Activated CD4-positive, alpha-beta memory T cell treated with anti-CD3 and anti-CD28 coated beads, Interleukin-2, amount 10 ng/mL, durations not matched to agents 7 days and 5 days (primary cell): ENCODE measurements around the gene PCNT. TPM values are rescaled to one million over a fixed set of nuclear protein-coding genes. Genes with fewer than 3 reads are reported as not detected.

Experiments
- CTCF ChIA-PET: fragments of 350-600 bp; sonication (Branson Sonifier 250); formaldehyde crosslinking; loops from one replicate; lab custom pipeline; 2021; ENCODE audit warnings: antibody characterized with exemption, inconsistent platforms; lab: Charles Lee
- POLR2A ChIA-PET: fragments of 350-600 bp; sonication (Branson Sonifier 250); formaldehyde crosslinking; loops from one replicate; lab custom pipeline; 2021; ENCODE audit warnings: antibody characterized with exemption; lab: Charles Lee
- DNase-seq: peaks from one replicate; pipeline ENCODE4 v3.0.0-alpha.2; 2020
- H3K27ac Mint-ChIP-seq: one replicate; pipeline ENCODE4 v1.8.0; 2021; ENCODE audit warnings: mild to moderate bottlenecking, mixed read lengths
- H3K27me3 Mint-ChIP-seq: one replicate; pipeline ENCODE4 v1.8.0; 2021; ENCODE audit warnings: mixed read lengths
- H3K36me3 Mint-ChIP-seq: one replicate; pipeline ENCODE4 v1.8.0; 2021; ENCODE audit warnings: low read depth, mixed read lengths
- H3K4me1 Mint-ChIP-seq: one replicate; pipeline ENCODE4 v1.8.0; 2021; ENCODE audit warnings: mixed read lengths
- H3K4me3 Mint-ChIP-seq: one replicate; pipeline ENCODE4 v1.8.0; 2021; ENCODE audit warnings: mild to moderate bottlenecking, mixed read lengths
- H3K9me3 Mint-ChIP-seq: one replicate; pipeline ENCODE4 v1.8.0; 2021; ENCODE audit warnings: mixed read lengths
- total RNA-seq, 2 experiments: library from RNA; stranded (reverse); gene quantifications; one replicate each; pipeline ENCODE4 v1.2.3, GENCODE V29; 2021

PCNT gene
- total RNA-seq, 2 experiments from 2014 or later: 63.7 to 63.9 TPM

DNA sequence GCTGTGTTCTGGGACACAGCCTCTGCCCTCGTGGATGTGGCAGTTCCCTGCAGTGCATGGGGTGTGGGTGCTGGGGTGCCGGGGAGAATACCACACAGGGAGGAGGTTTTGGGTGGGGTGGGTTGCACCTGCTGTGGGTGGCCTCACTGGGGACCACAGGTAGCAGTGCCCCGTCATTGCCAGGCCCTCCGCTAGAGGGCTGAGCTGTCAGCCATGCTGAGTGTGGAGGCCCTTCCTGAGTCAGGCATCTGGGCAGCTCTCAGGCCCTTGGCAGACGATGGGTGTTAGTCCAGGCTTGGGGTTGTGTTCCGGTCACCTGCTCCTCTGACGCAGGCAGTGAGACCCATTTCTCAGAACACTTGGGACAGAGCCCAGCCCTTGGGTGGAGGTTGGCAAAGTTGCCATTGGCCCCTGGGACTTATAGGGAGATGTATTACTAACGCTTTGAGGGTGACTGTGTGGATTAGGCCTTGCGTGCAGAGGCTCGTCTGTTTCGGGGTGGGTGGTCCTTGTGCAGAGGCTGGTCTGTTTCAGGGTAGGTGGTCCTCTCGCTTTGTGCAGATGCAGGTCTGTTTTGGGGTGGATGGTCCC lies 23.9 kb downstream of the PCNT start:
- H3K36me3 Mint-ChIP-seq: peaks cover 57% of the 10 kb centered on the region
- no peak for DNase-seq
- ChIA-PET POLR2A (no interaction called here), CTCF (no interaction called here)
- H3K27me3 Mint-ChIP-seq: no peaks in the 10 kb centered on the region
- H3K4me1 Mint-ChIP-seq: no peaks in the 10 kb centered on the region
- no peak overlapping the region for H3K27ac Mint-ChIP-seq
- H3K9me3 Mint-ChIP-seq: no peaks in the 10 kb centered on the region
- no peak overlapping the region for H3K4me3 Mint-ChIP-seq

DNA sequence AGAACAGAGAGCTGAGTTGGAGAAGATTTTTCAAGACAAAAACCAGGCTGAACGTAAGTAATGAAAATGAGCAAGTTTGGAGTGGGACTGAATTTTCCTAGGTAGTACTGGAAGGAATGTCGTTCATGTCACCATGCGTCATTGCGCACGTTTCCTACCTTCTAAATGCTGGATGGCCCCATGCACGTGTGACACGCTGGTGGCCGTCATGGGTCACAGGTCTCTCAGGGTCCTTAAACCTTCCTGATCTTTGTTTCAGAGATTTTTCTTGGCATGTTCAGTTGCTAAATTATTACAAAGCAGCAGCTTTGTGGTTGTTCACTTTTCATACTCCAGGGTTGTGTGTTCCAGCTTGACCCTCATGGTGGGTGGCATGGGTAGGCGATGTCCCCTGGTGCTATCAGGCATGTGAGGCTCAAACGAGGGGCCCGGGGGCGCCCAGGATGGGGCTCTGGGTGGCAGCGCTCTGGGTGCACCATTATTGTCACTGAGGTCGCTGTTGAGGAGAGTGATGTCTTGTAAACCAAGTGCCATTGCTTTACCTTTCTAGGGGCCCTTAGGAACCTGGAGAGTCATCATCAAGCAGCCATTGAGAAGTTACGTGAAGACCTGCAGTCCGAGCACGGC lies 25.3 kb downstream of the PCNT start:
- H3K27ac Mint-ChIP-seq: no peak overlapping the region
- DNase-seq: no peak
- H3K9me3 Mint-ChIP-seq: no peaks in the 10 kb centered on the region
- peaks cover 68% of the 10 kb centered on the region for H3K36me3 Mint-ChIP-seq
- no peak overlapping the region for H3K4me3 Mint-ChIP-seq
- ChIA-PET POLR2A (no interaction called here), CTCF (no interaction called here)
- no peaks in the 10 kb centered on the region for H3K27me3 Mint-ChIP-seq
- H3K4me1 Mint-ChIP-seq: no peaks in the 10 kb centered on the region

DNA sequence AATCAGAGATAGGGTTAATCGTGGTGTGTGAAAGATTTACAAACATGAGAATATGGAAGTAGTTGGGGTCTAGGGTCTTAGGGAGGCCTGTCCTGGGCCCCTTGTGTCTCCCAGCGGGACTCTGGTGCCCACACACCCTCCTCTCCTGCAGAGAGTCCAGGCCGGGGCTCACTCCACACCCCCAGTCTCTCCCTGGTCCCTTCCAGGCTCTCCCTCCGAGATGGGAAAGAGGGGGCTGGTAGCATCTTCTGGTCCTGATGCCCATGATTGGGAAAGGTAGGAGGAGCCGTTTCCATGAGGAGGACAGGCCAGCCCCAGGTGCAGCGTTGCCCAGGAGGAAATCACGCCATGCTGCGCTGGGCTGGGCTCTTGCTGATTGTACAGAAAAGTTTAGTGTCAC lies 26.6 kb downstream of the PCNT start:
- H3K27me3 Mint-ChIP-seq: no peaks in the 10 kb centered on the region
- H3K4me1 Mint-ChIP-seq: no peaks in the 10 kb centered on the region
- POLR2A ChIA-PET: no interaction called here
- peaks cover 69% of the 10 kb centered on the region for H3K36me3 Mint-ChIP-seq
- H3K4me3 Mint-ChIP-seq: no peak overlapping the region
- DNase-seq: no peak
- H3K9me3 Mint-ChIP-seq: no peaks in the 10 kb centered on the region
- CTCF ChIA-PET: no interaction called here
- H3K27ac Mint-ChIP-seq: no peak overlapping the region

DNA sequence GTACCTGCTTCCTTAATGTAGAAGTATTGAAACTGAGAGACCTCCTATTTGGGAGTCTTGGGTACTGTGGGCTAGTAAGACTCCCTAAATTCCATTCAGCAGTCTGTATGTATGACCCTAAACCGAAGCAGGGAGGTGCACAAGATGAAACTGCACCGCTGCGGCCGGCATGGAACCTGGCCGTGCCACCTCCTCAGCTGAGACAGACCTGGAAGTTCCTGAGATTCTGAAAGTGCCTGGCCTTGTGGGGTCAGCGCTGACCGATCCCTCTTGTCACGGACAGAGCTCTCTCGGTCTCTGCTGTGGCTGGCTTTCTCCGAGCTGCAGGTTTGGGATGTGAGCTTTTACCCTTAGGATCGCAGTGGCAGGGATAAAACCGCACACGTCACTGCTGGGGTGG lies 27.0 kb downstream of the PCNT start:
- Mint-ChIP-seq H3K27ac (no peak overlapping the region), H3K4me1 (no peaks in the 10 kb centered on the region), H3K9me3 (no peaks in the 10 kb centered on the region), H3K27me3 (no peaks in the 10 kb centered on the region), H3K36me3 (peaks cover 66% of the 10 kb centered on the region), H3K4me3 (no peak overlapping the region)
- POLR2A ChIA-PET: no interaction called here
- CTCF ChIA-PET: no interaction called here
- no peak for DNase-seq

DNA sequence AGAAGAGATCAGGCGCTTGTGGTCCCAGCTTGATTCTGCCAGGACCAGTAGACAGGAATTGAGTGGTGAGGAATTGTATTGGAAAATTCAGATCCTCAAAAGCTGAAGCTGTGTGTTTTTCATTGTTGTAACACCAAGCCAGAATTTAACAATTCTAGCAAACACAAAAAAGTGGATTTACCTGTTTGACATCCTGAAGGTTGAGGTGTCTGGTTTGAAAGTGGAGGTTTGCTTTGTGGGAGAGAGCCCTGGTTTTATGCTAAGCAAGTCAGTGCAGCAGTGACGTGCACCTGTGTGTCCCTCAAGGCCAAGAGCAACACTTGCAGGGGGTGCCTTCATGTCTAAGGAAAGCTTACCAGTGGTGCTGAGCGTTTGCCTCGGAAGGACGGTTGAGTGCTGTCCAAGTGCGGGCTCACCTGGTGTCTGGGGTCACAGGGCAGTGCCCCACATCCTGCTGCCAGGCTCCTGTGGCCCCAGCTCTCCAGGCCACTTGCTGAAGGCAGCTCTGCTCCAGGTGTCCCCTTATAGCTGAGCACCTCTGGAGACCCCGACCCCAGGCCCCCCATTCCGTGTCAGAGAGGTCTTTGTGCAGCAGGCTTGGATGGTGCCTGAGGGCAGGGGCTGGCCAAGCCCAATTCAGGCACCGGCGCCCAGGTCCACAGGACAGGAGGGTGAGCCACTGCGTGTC lies 27.7 kb downstream of the PCNT start:
- no peaks in the 10 kb centered on the region for H3K27me3 Mint-ChIP-seq
- ChIA-PET CTCF (no interaction called here), POLR2A (no interaction called here)
- H3K27ac Mint-ChIP-seq: no peak overlapping the region
- no peaks in the 10 kb centered on the region for H3K4me1 Mint-ChIP-seq
- DNase-seq: no peak
- H3K36me3 Mint-ChIP-seq: peaks cover 60% of the 10 kb centered on the region
- no peak overlapping the region for H3K4me3 Mint-ChIP-seq
- H3K9me3 Mint-ChIP-seq: no peaks in the 10 kb centered on the region

DNA sequence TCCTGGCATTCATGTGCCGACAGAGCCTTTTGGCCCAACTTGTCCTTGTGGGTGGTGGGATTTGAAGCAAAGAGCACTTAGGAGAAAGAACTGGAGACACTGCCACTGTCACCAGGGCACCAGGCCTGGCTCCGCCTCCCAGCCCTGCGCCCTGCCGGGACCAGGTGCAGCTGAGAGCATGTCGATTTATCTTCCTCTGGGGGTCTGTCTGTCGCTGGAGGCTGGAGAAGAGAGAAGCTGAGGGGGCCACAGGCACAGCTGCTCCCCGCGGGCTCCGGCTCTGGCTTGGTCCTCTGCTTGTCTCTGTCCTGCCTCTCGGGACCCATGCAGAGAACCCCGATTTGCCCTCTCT lies 28.2 kb downstream of the PCNT start:
- H3K36me3 Mint-ChIP-seq: peaks cover 57% of the 10 kb centered on the region
- DNase-seq: no peak
- POLR2A ChIA-PET: no interaction called here
- CTCF ChIA-PET: no interaction called here
- no peaks in the 10 kb centered on the region for H3K9me3 Mint-ChIP-seq
- no peaks in the 10 kb centered on the region for H3K4me1 Mint-ChIP-seq
- H3K27me3 Mint-ChIP-seq: no peaks in the 10 kb centered on the region
- no peak overlapping the region for H3K27ac Mint-ChIP-seq
- H3K4me3 Mint-ChIP-seq: no peak overlapping the region

DNA sequence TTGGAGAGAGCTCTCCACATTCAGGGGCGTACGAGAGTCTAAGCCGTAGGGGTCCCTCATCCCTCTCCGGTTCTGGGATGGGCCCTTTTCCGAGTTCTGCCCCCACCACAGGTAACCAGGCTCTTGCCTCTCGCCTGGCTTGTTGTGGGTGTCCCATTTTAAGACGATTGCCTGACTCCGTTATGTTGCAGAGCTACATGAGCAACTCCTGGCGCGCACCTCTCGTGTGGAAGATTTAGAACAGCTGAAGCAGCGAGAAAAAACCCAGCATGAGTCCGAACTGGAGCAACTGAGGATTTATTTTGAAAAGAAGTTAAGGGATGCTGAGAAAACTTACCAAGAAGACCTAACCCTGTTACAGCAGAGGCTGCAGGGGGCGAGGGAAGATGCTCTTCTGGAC lies 29.0 kb downstream of the PCNT start:
- CTCF ChIA-PET: no interaction called here
- Mint-ChIP-seq H3K27me3 (no peaks in the 10 kb centered on the region), H3K9me3 (no peaks in the 10 kb centered on the region), H3K27ac (no peak overlapping the region), H3K4me3 (no peak overlapping the region), H3K36me3 (peaks cover 59% of the 10 kb centered on the region), H3K4me1 (no peaks in the 10 kb centered on the region)
- POLR2A ChIA-PET: no interaction called here
- DNase-seq: no peak

DNA sequence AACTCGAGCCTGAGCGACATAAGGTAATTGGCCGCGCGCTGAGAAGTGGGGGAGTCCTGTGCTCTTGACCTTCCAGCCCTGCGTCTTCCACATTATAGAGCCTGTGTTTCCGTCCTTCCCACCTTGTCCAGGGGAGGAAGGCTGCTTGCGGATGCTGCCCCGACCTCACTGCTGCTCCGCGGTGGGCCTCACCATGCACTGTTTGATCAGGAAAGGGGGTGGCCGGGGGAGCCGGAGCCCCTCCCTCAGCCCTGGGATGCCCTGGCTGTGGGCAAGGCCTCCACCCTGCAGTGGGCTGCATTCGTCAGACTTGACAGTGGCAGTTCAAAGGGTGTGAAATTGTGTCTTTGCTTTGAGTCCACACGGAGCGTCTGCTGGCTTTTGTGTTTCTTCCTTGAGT lies 30.1 kb downstream of the PCNT start:
- no peak for DNase-seq
- Mint-ChIP-seq H3K4me3 (no peak overlapping the region), H3K27me3 (no peaks in the 10 kb centered on the region), H3K36me3 (peaks cover 54% of the 10 kb centered on the region), H3K9me3 (no peaks in the 10 kb centered on the region), H3K4me1 (no peaks in the 10 kb centered on the region), H3K27ac (no peak overlapping the region)
- ChIA-PET CTCF (no interaction called here), POLR2A (no interaction called here)

DNA sequence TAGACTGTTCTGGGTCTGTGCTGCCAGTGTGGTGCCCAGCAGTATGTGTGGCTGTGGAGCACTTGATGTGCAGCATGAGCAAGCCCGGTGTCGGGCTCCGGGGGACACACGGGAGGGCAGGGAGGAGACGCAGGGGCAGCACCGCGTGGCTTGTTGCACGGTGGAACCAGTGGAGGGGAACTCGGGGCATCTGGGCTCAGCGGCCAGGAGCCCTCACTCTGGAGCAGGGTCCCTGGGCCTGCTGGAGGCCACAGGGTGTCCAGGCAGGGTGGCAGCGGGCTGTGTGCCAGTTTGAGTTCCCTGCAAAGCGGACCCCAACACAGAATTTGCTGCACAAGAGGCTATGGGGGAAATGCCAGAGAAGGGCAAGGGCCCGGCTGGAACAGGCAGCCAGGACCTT lies 30.6 kb downstream of the PCNT start:
- Mint-ChIP-seq H3K9me3 (no peaks in the 10 kb centered on the region), H3K36me3 (peaks cover 49% of the 10 kb centered on the region), H3K4me3 (no peak overlapping the region), H3K27me3 (no peaks in the 10 kb centered on the region), H3K27ac (no peak overlapping the region), H3K4me1 (no peaks in the 10 kb centered on the region)
- ChIA-PET POLR2A (no interaction called here), CTCF (no interaction called here)
- DNase-seq: no peak

DNA sequence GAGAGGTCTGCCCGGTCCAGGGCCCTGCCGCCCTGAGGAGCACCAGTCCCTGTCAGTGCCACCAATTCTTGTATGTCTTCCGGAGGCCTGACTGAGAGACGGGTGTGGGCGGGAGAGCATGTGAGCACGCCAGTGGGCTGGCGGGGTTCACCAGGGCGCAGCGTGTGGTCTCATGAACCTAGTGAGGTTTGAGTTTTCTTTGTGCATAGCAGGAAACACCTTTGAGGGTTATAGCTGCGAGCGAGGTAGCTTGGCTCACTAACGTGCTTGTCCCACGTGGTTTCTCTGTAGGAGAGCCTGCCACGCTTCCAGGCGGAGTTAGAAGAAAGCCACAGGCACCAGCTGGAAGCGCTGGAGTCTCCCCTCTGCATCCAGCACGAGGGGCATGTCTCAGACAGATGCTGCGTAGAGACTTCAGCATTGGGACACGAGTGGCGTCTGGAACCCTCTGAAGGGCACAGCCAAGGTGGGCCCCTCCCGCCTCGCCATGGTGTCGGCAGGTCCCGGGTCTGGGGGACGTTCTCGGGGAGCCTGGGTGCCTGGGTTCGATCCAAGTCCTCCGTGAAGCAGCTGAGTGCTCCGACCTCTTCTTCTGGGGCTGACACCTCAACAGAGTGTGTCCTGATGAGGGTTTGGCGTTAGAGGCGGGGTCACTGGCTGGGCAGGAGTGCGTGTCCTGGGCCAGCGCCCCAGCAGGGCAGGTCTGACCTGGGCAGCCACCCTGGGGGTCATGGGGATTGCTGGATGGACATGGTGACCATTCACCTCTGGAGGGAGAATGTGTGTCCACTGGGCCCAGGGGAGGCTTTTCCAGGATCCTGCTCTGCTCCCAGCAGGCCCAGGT lies 31.4 kb downstream of the PCNT start:
- H3K4me1 Mint-ChIP-seq: no peaks in the 10 kb centered on the region
- no peak overlapping the region for H3K4me3 Mint-ChIP-seq
- DNase-seq: no peak
- H3K27ac Mint-ChIP-seq: no peak overlapping the region
- H3K36me3 Mint-ChIP-seq: peaks cover 43% of the 10 kb centered on the region
- no peaks in the 10 kb centered on the region for H3K9me3 Mint-ChIP-seq
- ChIA-PET CTCF (no interaction called here), POLR2A (no interaction called here)
- no peaks in the 10 kb centered on the region for H3K27me3 Mint-ChIP-seq

DNA sequence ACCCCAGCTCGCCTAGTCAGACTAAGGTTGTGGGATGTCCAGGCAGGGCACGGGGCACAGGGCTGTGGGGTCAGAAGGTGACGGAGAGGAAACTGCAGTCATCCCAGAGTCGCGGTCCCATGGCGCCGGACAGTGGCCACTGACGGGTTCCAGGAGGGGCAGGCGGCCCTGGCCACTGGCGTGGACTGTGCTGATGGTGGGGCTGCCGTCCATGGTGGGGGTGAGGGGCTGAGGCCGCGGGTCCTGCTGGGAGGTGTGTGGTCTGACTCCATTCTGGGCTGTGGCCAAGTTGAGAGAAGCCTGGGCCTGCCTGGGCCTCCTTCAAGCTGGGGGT lies 32.0 kb downstream of the PCNT start:
- CTCF ChIA-PET: no interaction called here
- H3K4me1 Mint-ChIP-seq: no peaks in the 10 kb centered on the region
- H3K4me3 Mint-ChIP-seq: no peak overlapping the region
- H3K27ac Mint-ChIP-seq: no peak overlapping the region
- peaks cover 46% of the 10 kb centered on the region for H3K36me3 Mint-ChIP-seq
- H3K27me3 Mint-ChIP-seq: no peaks in the 10 kb centered on the region
- no peaks in the 10 kb centered on the region for H3K9me3 Mint-ChIP-seq
- POLR2A ChIA-PET: no interaction called here
- DNase-seq: no peak

DNA sequence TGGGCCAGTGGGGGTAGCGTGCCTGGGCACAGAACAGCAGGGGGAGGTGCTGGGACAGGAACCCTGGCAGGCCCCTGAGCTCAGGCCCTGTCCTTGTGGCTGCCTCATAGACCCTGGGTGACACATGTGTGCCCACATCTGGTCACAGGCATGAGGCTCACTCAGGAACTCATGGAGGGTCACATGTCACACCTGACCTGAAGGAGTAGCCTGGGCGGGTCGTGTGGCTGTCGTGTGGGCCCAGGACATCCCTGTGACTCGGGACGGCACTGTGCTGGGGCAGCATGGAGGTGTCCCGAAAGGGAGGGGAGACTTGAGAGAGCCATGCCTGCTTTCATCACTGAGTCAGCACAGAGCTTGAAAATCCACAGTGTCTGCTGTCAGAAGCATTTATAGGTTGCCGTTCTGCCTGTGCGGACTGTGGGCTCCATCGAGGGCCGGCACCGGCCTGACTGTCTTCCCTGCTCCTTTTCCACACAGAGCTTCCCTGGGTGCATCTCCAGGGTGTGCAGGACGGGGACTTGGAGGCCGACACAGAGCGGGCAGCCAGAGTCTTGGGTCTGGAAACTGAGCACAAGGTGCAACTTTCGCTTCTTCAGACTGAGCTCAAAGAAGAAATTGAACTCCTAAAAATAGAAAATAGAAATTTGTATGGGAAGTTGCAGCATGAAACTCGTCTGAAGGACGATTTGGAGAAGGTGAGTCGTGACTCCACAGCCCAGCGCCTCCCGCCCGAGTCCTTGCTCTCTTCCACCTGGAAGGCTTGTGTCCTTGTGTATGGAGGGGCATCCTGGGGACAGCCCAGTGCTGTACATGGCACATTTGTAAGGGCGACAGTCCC lies 32.8 kb downstream of the PCNT start:
- H3K27me3 Mint-ChIP-seq: no peaks in the 10 kb centered on the region
- H3K27ac Mint-ChIP-seq: no peak overlapping the region
- no peak overlapping the region for H3K4me3 Mint-ChIP-seq
- ChIA-PET CTCF (no interaction called here), POLR2A (no interaction called here)
- H3K4me1 Mint-ChIP-seq: no peaks in the 10 kb centered on the region
- H3K9me3 Mint-ChIP-seq: no peaks in the 10 kb centered on the region
- peaks cover 46% of the 10 kb centered on the region for H3K36me3 Mint-ChIP-seq
- no peak for DNase-seq

DNA sequence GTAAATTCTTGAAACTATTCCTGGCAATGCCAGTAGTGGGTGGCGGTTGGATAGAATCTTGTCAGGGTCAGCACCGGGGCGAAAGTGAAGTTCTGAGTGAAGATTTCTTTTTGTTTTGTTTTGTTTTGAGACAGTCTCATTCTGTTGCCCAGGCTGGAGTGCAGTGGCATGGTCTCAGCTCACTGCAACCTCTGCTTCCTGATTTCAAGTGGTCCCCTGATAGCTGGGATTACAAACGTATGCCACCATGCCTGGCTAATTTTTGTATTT lies 33.3 kb downstream of the PCNT start:
- H3K36me3 Mint-ChIP-seq: peaks cover 51% of the 10 kb centered on the region
- no peaks in the 10 kb centered on the region for H3K9me3 Mint-ChIP-seq
- H3K27ac Mint-ChIP-seq: no peak overlapping the region
- no peak overlapping the region for H3K4me3 Mint-ChIP-seq
- DNase-seq: no peak
- H3K4me1 Mint-ChIP-seq: no peaks in the 10 kb centered on the region
- no peaks in the 10 kb centered on the region for H3K27me3 Mint-ChIP-seq
- POLR2A ChIA-PET: no interaction called here
- CTCF ChIA-PET: no interaction called here
